Mesenchymal stem cell (in vitro differentiated cells and primary cell): Measurements from ENCODE around the gene UBE2L3.
"Not testable (repeated sequence)": the region's sequence is repeated elsewhere in the genome, so short reads cannot be mapped to it uniquely, and the experiment has no call there.

Source experiments
- DNase-seq: peaks from one replicate; pipeline ENCODE4 v3.0.0-alpha.2; 2013
- H2AFZ ChIP-seq: one replicate; pipeline ENCODE4 v1.6.1; 2013; ENCODE audit warnings: low read depth, mild to moderate bottlenecking, control low read depth, inconsistent platforms, low read length, moderate library complexity
- H2AK5ac ChIP-seq: 2 replicates; pipeline ENCODE4 v1.6.1; 2013; ENCODE audit warnings: low read length, moderate library complexity, mild to moderate bottlenecking, inconsistent platforms; ENCODE audit not compliant: severe bottlenecking
- H2BK120ac ChIP-seq: one replicate; pipeline ENCODE4 v1.6.1; 2013; ENCODE audit warnings: low read depth, mild to moderate bottlenecking, inconsistent platforms, low read length, moderate library complexity
- H2BK12ac ChIP-seq, 2 experiments: one replicate each; pipeline ENCODE4 v1.6.1; 2013; ENCODE audit warnings: inconsistent platforms in 2 of 2, low read length in 2 of 2, mild to moderate bottlenecking in 2 of 2, moderate library complexity in 2 of 2, control low read depth in 1 of 2
- H2BK15ac ChIP-seq: one replicate; pipeline ENCODE4 v1.6.1; 2013; ENCODE audit warnings: mild to moderate bottlenecking, low read depth, inconsistent platforms; ENCODE audit not compliant: poor library complexity, severe bottlenecking
- H2BK5ac ChIP-seq: 2 replicates; pipeline ENCODE4 v1.6.1; 2013; ENCODE audit warnings: low read depth, mild to moderate bottlenecking, low read length, control low read depth, inconsistent platforms; ENCODE audit not compliant: poor library complexity, severe bottlenecking
- H3K14ac ChIP-seq, 2 experiments: one replicate each; pipeline ENCODE4 v1.6.1; 2013; ENCODE audit warnings: inconsistent platforms in 2 of 2, low read length in 2 of 2, control low read depth in 1 of 2, mild to moderate bottlenecking in 1 of 2, moderate library complexity in 1 of 2
- H3K18ac ChIP-seq, 2 experiments: one replicate each; pipeline ENCODE4 v1.6.1; 2013; ENCODE audit warnings: inconsistent platforms in 2 of 2, low read length in 2 of 2, control low read depth in 1 of 2, low read depth in 1 of 2, mild to moderate bottlenecking in 1 of 2
- H3K23ac ChIP-seq, 2 experiments: one replicate each; pipeline ENCODE4 v1.6.1; 2013; ENCODE audit warnings: inconsistent platforms in 2 of 2, low read length in 2 of 2, mild to moderate bottlenecking in 2 of 2, moderate library complexity in 2 of 2, control low read depth in 1 of 2
- H3K27ac ChIP-seq: 2 replicates; pipeline ENCODE4 v1.5.1; 2013; ENCODE audit warnings: mild to moderate bottlenecking, moderate library complexity, low read length, control low read depth, inconsistent platforms; ENCODE audit not compliant: poor library complexity, severe bottlenecking
- H3K27me3 ChIP-seq, 2 experiments: 2 replicates each; pipeline versions ENCODE4 v1.6.1 to v1.7.0; 2013; ENCODE audit warnings: low read length in 2 of 2, mild to moderate bottlenecking in 2 of 2, moderate library complexity in 2 of 2, control low read depth in 1 of 2, inconsistent platforms in 1 of 2; ENCODE audit not compliant: control insufficient read depth in 1 of 2, insufficient read depth in 1 of 2
- H3K36me3 ChIP-seq, 2 experiments: 2 replicates each; pipeline versions ENCODE4 v1.6.1 to v1.7.0; 2013; ENCODE audit warnings: low read length in 2 of 2, control low read depth in 1 of 2, inconsistent platforms in 1 of 2, low read depth in 1 of 2, mild to moderate bottlenecking in 1 of 2; ENCODE audit not compliant: insufficient read depth in 2 of 2, control insufficient read depth in 1 of 2
- H3K4ac ChIP-seq, 2 experiments: one replicate each; pipeline ENCODE4 v1.6.1; 2013; ENCODE audit warnings: inconsistent platforms in 2 of 2, low read length in 2 of 2, mild to moderate bottlenecking in 2 of 2, moderate library complexity in 2 of 2, control low read depth in 1 of 2, low read depth in 1 of 2
- H3K4me1 ChIP-seq: 2 replicates; pipeline ENCODE4 v1.6.1; 2013; ENCODE audit warnings: low read depth, low read length, control low read depth; ENCODE audit not compliant: control insufficient read depth, insufficient read depth
- H3K4me2 ChIP-seq: 2 replicates; pipeline ENCODE4 v1.6.1; 2013; ENCODE audit warnings: low read length, mild to moderate bottlenecking, inconsistent platforms; ENCODE audit not compliant: poor library complexity, severe bottlenecking
- H3K4me3 ChIP-seq, 2 experiments: 2 replicates each; pipeline versions ENCODE4 v1.5.1 to v1.7.0; 2013; ENCODE audit warnings: low read length in 2 of 2, mild to moderate bottlenecking in 2 of 2, control low read depth in 1 of 2, low read depth in 1 of 2; ENCODE audit not compliant: insufficient read depth in 1 of 2
- H3K79me1 ChIP-seq: replicated peaks from 2 replicates; pipeline ENCODE4 v1.6.1; 2013; ENCODE audit warnings: mild to moderate bottlenecking, control low read depth, low read length, inconsistent platforms; ENCODE audit not compliant: poor library complexity, severe bottlenecking
- H3K9ac ChIP-seq: 2 replicates; pipeline ENCODE4 v1.7.0; 2013; ENCODE audit warnings: mild to moderate bottlenecking, low read length, moderate library complexity
- H3K9me3 ChIP-seq: 2 replicates; pipeline ENCODE4 v1.7.0; 2013; ENCODE audit warnings: mild to moderate bottlenecking, low read length; ENCODE audit not compliant: control insufficient read depth
- H4K8ac ChIP-seq: one replicate; pipeline ENCODE4 v1.6.1; 2013; ENCODE audit warnings: inconsistent platforms, mild to moderate bottlenecking, low read length, moderate library complexity
- H4K91ac ChIP-seq: one replicate; pipeline ENCODE4 v1.6.1; 2013; ENCODE audit warnings: mild to moderate bottlenecking, low read length, inconsistent platforms
- WGBS: methylation state at CpG from one replicate; pipeline ENCODE4 v1.1.7; 2013; ENCODE audit warnings: mixed read lengths; 5-methylcytosine and 5-hydroxymethylcytosine counted together

Gene UBE2L3

GRCh38 chr22:21605887-21606564 lies 38.5 kb downstream of the UBE2L3 start:
- Histone ChIP-seq H3K14ac (no peak overlapping the region), H3K79me1 (peaks cover 3% of the 10 kb centered on the region), H3K4me3 (no peak overlapping the region), H2BK5ac (no peak overlapping the region), H4K8ac (no peak overlapping the region), H3K36me3 (peaks cover 14 to 18% of the 10 kb centered on the region in 2 experiments), H2BK15ac (no peak overlapping the region), H2AK5ac (no peak overlapping the region), H3K18ac (no peak overlapping the region), H3K9me3 (no peaks in the 10 kb centered on the region), H4K91ac (no peak overlapping the region), H2BK120ac (no peak overlapping the region), H3K23ac (no peak overlapping the region), H3K27me3 (no peaks in the 10 kb centered on the region), H3K27ac (no peak overlapping the region), H3K4me1 (peaks cover 7% of the 10 kb centered on the region), H3K4me2 (no peak overlapping the region), H2AFZ (no peak overlapping the region), H2BK12ac (no peak overlapping the region), H3K4ac (no peak overlapping the region), H3K9ac (no peak overlapping the region)
- DNase-seq: no peak
- WGBS: 97% methylated on average over 7 of the region's 7 CpGs

- no peak overlapping the region for H2BK120ac ChIP-seq
- WGBS: 95% methylated on average over 7 of the region's 8 CpGs
- H3K36me3 ChIP-seq: peaks cover 21 to 23% of the 10 kb centered on the region in 2 experiments
- H2AK5ac ChIP-seq: no peak overlapping the region
- no peak for DNase-seq
- no peaks in the 10 kb centered on the region for H3K27me3 ChIP-seq
- H3K79me1 ChIP-seq: peaks cover 3% of the 10 kb centered on the region
- no peak overlapping the region for H2BK5ac ChIP-seq
- H3K4ac ChIP-seq: no peak overlapping the region
- no peak overlapping the region for H2BK12ac ChIP-seq
- H3K4me3 ChIP-seq: no peak overlapping the region
- H3K23ac ChIP-seq: no peak overlapping the region
- H3K9me3 ChIP-seq: no peaks in the 10 kb centered on the region
- no peak overlapping the region for H3K14ac ChIP-seq
- H2AFZ ChIP-seq: no peak overlapping the region
- H3K9ac ChIP-seq: no peak overlapping the region
- peak overlapping the region; percentile 1 for H4K8ac ChIP-seq
- H3K4me2 ChIP-seq: no peak overlapping the region
- no peak overlapping the region for H3K18ac ChIP-seq
- H3K4me1 ChIP-seq: peaks cover 7% of the 10 kb centered on the region
- no peak overlapping the region for H2BK15ac ChIP-seq
- H4K91ac ChIP-seq: no peak overlapping the region
- no peak overlapping the region for H3K27ac ChIP-seq
These were observed 39.3 kb downstream of the UBE2L3 start for GRCh38 chr22:21606775-21607174.

GRCh38 chr22:21609556-21610157 lies 42.1 kb downstream of the UBE2L3 start:
- H3K36me3 ChIP-seq: peaks cover 28 to 46% of the 10 kb centered on the region in 2 experiments
- H2BK120ac ChIP-seq, H3K9ac ChIP-seq, H3K4me3 ChIP-seq, DNase-seq, H3K4me1 ChIP-seq, H3K4ac ChIP-seq, H2BK15ac ChIP-seq, H3K27ac ChIP-seq, H3K4me2 ChIP-seq, H3K27me3 ChIP-seq, H3K14ac ChIP-seq, H4K91ac ChIP-seq, H3K23ac ChIP-seq, H3K9me3 ChIP-seq, H2BK5ac ChIP-seq, H3K79me1 ChIP-seq, H2BK12ac ChIP-seq, H2AFZ ChIP-seq, H4K8ac ChIP-seq, H2AK5ac ChIP-seq, H3K18ac ChIP-seq: not testable (repeated sequence)
- over 99% methylated on average over 8 of the region's 11 CpGs for WGBS

- peaks cover 34 to 55% of the 10 kb centered on the region in 2 experiments for H3K36me3 ChIP-seq
- H3K27ac ChIP-seq: no peak overlapping the region
- WGBS: 95% methylated on average over 4 of the region's 4 CpGs
- H2BK12ac ChIP-seq: no peak overlapping the region
- no peak overlapping the region for H3K18ac ChIP-seq
- H2AFZ ChIP-seq: no peak overlapping the region
- H4K8ac ChIP-seq: no peak overlapping the region
- no peak overlapping the region for H3K14ac ChIP-seq
- no peak overlapping the region for H3K4me2 ChIP-seq
- H3K4ac ChIP-seq: no peak overlapping the region
- H4K91ac ChIP-seq: no peak overlapping the region
- peaks cover 7% of the 10 kb centered on the region for H3K4me1 ChIP-seq
- H3K9me3 ChIP-seq: no peaks in the 10 kb centered on the region
- H2BK5ac ChIP-seq: no peak overlapping the region
- no peak overlapping the region for H2BK120ac ChIP-seq
- peak overlapping the region in 1 of 2 experiments; percentile 24 for H3K23ac ChIP-seq
- H2AK5ac ChIP-seq: no peak overlapping the region
- H3K79me1 ChIP-seq: peaks cover 6% of the 10 kb centered on the region
- no peak overlapping the region for H3K9ac ChIP-seq
- no peaks in the 10 kb centered on the region for H3K27me3 ChIP-seq
- no peak overlapping the region for H3K4me3 ChIP-seq
- DNase-seq: no peak
- H2BK15ac ChIP-seq: no peak overlapping the region
These were observed 43.9 kb downstream of the UBE2L3 start for GRCh38 chr22:21611210-21611977.
